Ureter (tissue), 1 donor: Measurements from ENCODE around the gene PRPF6. TPM values are rescaled to one million over a fixed set of nuclear protein-coding genes. Genes with fewer than 3 reads are reported as not detected.

Source experiments
- DNase-seq: peaks from one replicate; pipeline ENCODE4 v3.0.0-alpha.2; 2020; ENCODE audit warnings: low spot score
- total RNA-seq: library from RNA; stranded (reverse); gene quantifications from one replicate; pipeline ENCODE4 v1.2.4, GENCODE V29; 2023
- donor health status: DM: yes; HTN: yes; CAD: no.

PRPF6 gene
- total RNA-seq, 1 donor from 2014 or later = 75.0 TPM

GRCh38 chr20:64049060-64049877 is 68.3 kb downstream of the PRPF6 start, which contains the start of gene SOX18:
Gene SOX18 (minus strand): TSS chr20:64049639. CDS start chr20:64049516, 123 bp downstream.
- DNase-seq = no peak

GRCh38 chr20:64049878-64050260 is 68.9 kb downstream of the PRPF6 start:
- no peak for DNase-seq

GRCh38 chr20:64050261-64051032 is 69.5 kb downstream of the PRPF6 start:
- DNase-seq = no peak

- no peak for DNase-seq
Measured at GRCh38 chr20:64051033-64051452, 70.1 kb downstream of the PRPF6 start.

- no peak for DNase-seq
Measured at GRCh38 chr20:64051561-64052325, 70.8 kb downstream of the PRPF6 start.

GRCh38 chr20:64052326-64052722 is 71.4 kb downstream of the PRPF6 start:
- no peak for DNase-seq

- no peak for DNase-seq
Measured at GRCh38 chr20:64052987-64053840, 72.3 kb downstream of the PRPF6 start.

GRCh38 chr20:64053841-64054661 is 73.1 kb downstream of the PRPF6 start:
- no peak for DNase-seq

GRCh38 chr20:64055396-64055892 is 74.5 kb downstream of the PRPF6 start:
- DNase-seq = no peak

- DNase-seq = no peak
Measured at GRCh38 chr20:64055893-64056638, 75.1 kb downstream of the PRPF6 start.

- no peak for DNase-seq
Measured at GRCh38 chr20:64056639-64056888, 75.6 kb downstream of the PRPF6 start.

- no peak for DNase-seq
Measured at GRCh38 chr20:64056889-64057627, 76.1 kb downstream of the PRPF6 start.

- DNase-seq = peak; percentile 74
Measured at GRCh38 chr20:64057628-64058498, 76.9 kb downstream of the PRPF6 start.

- DNase-seq = no peak
Measured at GRCh38 chr20:64058536-64058935, 77.6 kb downstream of the PRPF6 start.

- no peak for DNase-seq
Measured at GRCh38 chr20:64062276-64062595, 81.3 kb downstream of the PRPF6 start.

- peak; percentile 98 for DNase-seq
Measured at GRCh38 chr20:64062596-64063388, 81.9 kb downstream of the PRPF6 start, which contains the start of gene TCEA2. Gene TCEA2 (plus strand): TSS chr20:64063198. CDS start chr20:64063313, 115 bp downstream.
